Activated CD8-positive, alpha-beta T cell treated with anti-CD3 and anti-CD28 coated beads, Interleukin-2, amount 10 ng/mL, durations not matched to agents 7 days and 5 days (primary cell): Measurements from ENCODE around the gene NR2F1. TPM values are rescaled to one million over a fixed set of nuclear protein-coding genes. Genes with fewer than 3 reads are reported as not detected.

Source experiments
- ATAC-seq: fragments of 150-1000 bp; cut with Tn5 transposase; one replicate; pipeline ENCODE4 v1.10.0; 2021; ENCODE audit warnings: moderate library complexity
- CTCF ChIA-PET: fragments of 350-600 bp; sonication (Branson Sonifier 250); formaldehyde crosslinking; loops from one replicate; lab custom pipeline; 2021; ENCODE audit warnings: antibody characterized with exemption; lab: Charles Lee
- POLR2A ChIA-PET: fragments of 350-600 bp; sonication (Branson Sonifier 250); formaldehyde crosslinking; loops from one replicate; lab custom pipeline; 2021; ENCODE audit warnings: antibody characterized with exemption; lab: Charles Lee
- DNase-seq: peaks from one replicate; pipeline ENCODE4 v3.0.0-alpha.2; 2020
- H3K27ac Mint-ChIP-seq: one replicate; pipeline ENCODE4 v1.8.0; 2021; ENCODE audit warnings: mild to moderate bottlenecking, mixed read lengths
- H3K27me3 Mint-ChIP-seq: one replicate; pipeline ENCODE4 v1.8.0; 2021; ENCODE audit warnings: low read depth, mixed read lengths
- H3K36me3 Mint-ChIP-seq: one replicate; pipeline ENCODE4 v1.8.0; 2021; ENCODE audit warnings: low read depth, mixed read lengths
- H3K4me1 Mint-ChIP-seq: one replicate; pipeline ENCODE4 v1.8.0; 2021; ENCODE audit warnings: low read depth, mixed read lengths
- H3K4me3 Mint-ChIP-seq: one replicate; pipeline ENCODE4 v1.8.0; 2021; ENCODE audit warnings: mild to moderate bottlenecking, mixed read lengths
- H3K9me3 Mint-ChIP-seq: one replicate; pipeline ENCODE4 v1.8.0; 2022; ENCODE audit warnings: mixed read lengths; ENCODE audit not compliant: insufficient read depth
- total RNA-seq, 2 experiments: library from RNA; stranded (reverse); gene quantifications; one replicate each; pipeline ENCODE4 v1.2.3, GENCODE V29; 2021

NR2F1 gene
- total RNA-seq, 2 experiments from 2014 or later = not detected

GRCh38 chr5:93572608-93573353 is 10.2 kb upstream of the NR2F1 start:
- POLR2A ChIA-PET = no interaction called here
- CTCF ChIA-PET = interaction anchor here (1.3 kb wide), 1 partner anchor 228 kb away, joined by 4 read pairs; no protein-coding TSS in a partner anchor
- peaks cover 83% of the 10 kb centered on the region for H3K27me3 Mint-ChIP-seq
- no peak for DNase-seq
- peaks cover 10% of the 10 kb centered on the region for H3K4me1 Mint-ChIP-seq
- no peaks in the 10 kb centered on the region for H3K9me3 Mint-ChIP-seq
- ATAC-seq = no peak
- peaks cover 6% of the 10 kb centered on the region for H3K36me3 Mint-ChIP-seq
- peak overlapping the region; percentile 26 for H3K4me3 Mint-ChIP-seq
- no peak overlapping the region for H3K27ac Mint-ChIP-seq

- Mint-ChIP-seq H3K27ac (peak overlapping the region; percentile 49), H3K27me3 (peaks cover 88% of the 10 kb centered on the region), H3K9me3 (no peaks in the 10 kb centered on the region), H3K4me1 (peaks cover 10% of the 10 kb centered on the region), H3K4me3 (peak overlapping the region; percentile 38), H3K36me3 (peaks cover 6% of the 10 kb centered on the region)
- ChIA-PET CTCF (interaction anchor here (1.3 kb wide), 1 partner anchor 228 kb away, joined by 4 read pairs; no protein-coding TSS in a partner anchor), POLR2A (no interaction called here)
- DNase-seq = no peak
- no peak for ATAC-seq
Measured at GRCh38 chr5:93573354-93574351, 9.4 kb upstream of the NR2F1 start.

GRCh38 chr5:93574491-93575305 is 8.3 kb upstream of the NR2F1 start:
- ATAC-seq = no peak
- H3K36me3 Mint-ChIP-seq = peaks cover 6% of the 10 kb centered on the region
- no peak overlapping the region for H3K27ac Mint-ChIP-seq
- H3K27me3 Mint-ChIP-seq = peaks cover 81% of the 10 kb centered on the region
- ChIA-PET CTCF (no interaction called here), POLR2A (no interaction called here)
- peaks cover 12% of the 10 kb centered on the region for H3K4me1 Mint-ChIP-seq
- H3K9me3 Mint-ChIP-seq = no peaks in the 10 kb centered on the region
- H3K4me3 Mint-ChIP-seq = no peak overlapping the region
- DNase-seq = no peak

GRCh38 chr5:93575461-93576414 is 7.3 kb upstream of the NR2F1 start:
- peaks cover 22% of the 10 kb centered on the region for H3K4me1 Mint-ChIP-seq
- no peak for ATAC-seq
- no peak for DNase-seq
- POLR2A ChIA-PET = no interaction called here
- no peak overlapping the region for H3K27ac Mint-ChIP-seq
- no peaks in the 10 kb centered on the region for H3K9me3 Mint-ChIP-seq
- peaks cover 86% of the 10 kb centered on the region for H3K27me3 Mint-ChIP-seq
- peaks cover 6% of the 10 kb centered on the region for H3K36me3 Mint-ChIP-seq
- CTCF ChIA-PET = no interaction called here
- no peak overlapping the region for H3K4me3 Mint-ChIP-seq

GRCh38 chr5:93576994-93577853 is 5.8 kb upstream of the NR2F1 start:
- Mint-ChIP-seq H3K4me3 (no peak overlapping the region), H3K4me1 (peaks cover 17% of the 10 kb centered on the region), H3K36me3 (peaks cover 4% of the 10 kb centered on the region), H3K27me3 (peaks cover 76% of the 10 kb centered on the region), H3K9me3 (no peaks in the 10 kb centered on the region), H3K27ac (no peak overlapping the region)
- ChIA-PET POLR2A (no interaction called here), CTCF (no interaction called here)
- ATAC-seq = no peak
- no peak for DNase-seq

GRCh38 chr5:93577854-93578812 is 4.9 kb upstream of the NR2F1 start:
- Mint-ChIP-seq H3K27me3 (peaks cover 68% of the 10 kb centered on the region), H3K4me1 (peaks cover 16% of the 10 kb centered on the region), H3K4me3 (no peak overlapping the region), H3K36me3 (no peaks in the 10 kb centered on the region), H3K27ac (no peak overlapping the region), H3K9me3 (no peaks in the 10 kb centered on the region)
- ChIA-PET POLR2A (no interaction called here), CTCF (interaction anchor here (0.8 to 1.6 kb wide), 3 partner anchors 31 to 241 kb away, joined by 3 to 6 read pairs (median 3); no protein-coding TSS in a partner anchor)
- ATAC-seq (no peak), DNase-seq (no peak)

GRCh38 chr5:93578813-93579691 is 4.0 kb upstream of the NR2F1 start:
- ChIA-PET POLR2A (no interaction called here), CTCF (interaction anchor here (0.8 to 1.6 kb wide), 3 partner anchors 30 to 240 kb away, joined by 3 to 6 read pairs (median 3); no protein-coding TSS in a partner anchor)
- DNase-seq = no peak
- Mint-ChIP-seq H3K36me3 (no peaks in the 10 kb centered on the region), H3K4me1 (peaks cover 19% of the 10 kb centered on the region), H3K9me3 (no peaks in the 10 kb centered on the region), H3K4me3 (no peak overlapping the region), H3K27ac (no peak overlapping the region), H3K27me3 (peaks cover 59% of the 10 kb centered on the region)
- no peak for ATAC-seq

GRCh38 chr5:93579692-93580062 is 3.3 kb upstream of the NR2F1 start:
- Mint-ChIP-seq H3K27ac (no peak overlapping the region), H3K27me3 (peaks cover 58% of the 10 kb centered on the region), H3K9me3 (no peaks in the 10 kb centered on the region), H3K36me3 (no peaks in the 10 kb centered on the region), H3K4me3 (peak overlapping the region; percentile 69), H3K4me1 (peaks cover 19% of the 10 kb centered on the region)
- POLR2A ChIA-PET = no interaction called here
- no peak for DNase-seq
- ATAC-seq = no peak
- CTCF ChIA-PET = interaction anchor here (1.5 to 1.6 kb wide), 2 partner anchors 8 to 222 kb away, joined by 3 to 6 read pairs; no protein-coding TSS in a partner anchor
